G401.6 (cell line): ENCODE results near the gene MNX1.

Experiments
- FAIRE-seq: peaks from 2 replicates; lab custom pipeline; 2012; peaks lifted over from hg19 to GRCh38; lab: Jason Lieb, UNC

The MNX1 gene

GRCh38 chr7:157010588-157011332 is at the start of gene MNX1:
Gene MNX1 (minus strand): TSS chr7:157010663. CDS start chr7:157010350, 313 bp downstream.
- no peak for FAIRE-seq

GRCh38 chr7:157059534-157059933 is 49.1 kb upstream of the MNX1 start:
- FAIRE-seq, result no peak

GRCh38 chr7:157058701-157059100 is 48.2 kb upstream of the MNX1 start:
- no peak for FAIRE-seq

- FAIRE-seq, result no peak
Observed at GRCh38 chr7:157058068-157058467, 47.6 kb upstream of the MNX1 start.

- no peak for FAIRE-seq
Observed at GRCh38 chr7:157056957-157057902, 46.8 kb upstream of the MNX1 start.

GRCh38 chr7:157056246-157056645 is 45.8 kb upstream of the MNX1 start:
- no peak for FAIRE-seq

GRCh38 chr7:157054927-157055326 is 44.5 kb upstream of the MNX1 start:
- FAIRE-seq, result no peak

GRCh38 chr7:157053118-157053517 is 42.7 kb upstream of the MNX1 start:
- no peak for FAIRE-seq

GRCh38 chr7:157047148-157047547 is 36.7 kb upstream of the MNX1 start:
- FAIRE-seq, result no peak

- no peak for FAIRE-seq
Observed at GRCh38 chr7:157046681-157047080, 36.2 kb upstream of the MNX1 start.

GRCh38 chr7:157044943-157045660 is 34.6 kb upstream of the MNX1 start:
- no peak for FAIRE-seq

- no peak for FAIRE-seq
Observed at GRCh38 chr7:157044147-157044687, 33.8 kb upstream of the MNX1 start.

GRCh38 chr7:157043745-157044144 is 33.3 kb upstream of the MNX1 start:
- FAIRE-seq, result no peak

- no peak for FAIRE-seq
Observed at GRCh38 chr7:157041514-157042277, 31.2 kb upstream of the MNX1 start.

- FAIRE-seq, result no peak
Observed at GRCh38 chr7:157041004-157041403, 30.5 kb upstream of the MNX1 start.

GRCh38 chr7:157037635-157038034 is 27.2 kb upstream of the MNX1 start:
- no peak for FAIRE-seq

GRCh38 chr7:157037028-157037427 is 26.6 kb upstream of the MNX1 start:
- FAIRE-seq, result no peak

GRCh38 chr7:157035979-157036378 is 25.5 kb upstream of the MNX1 start:
- FAIRE-seq, result no peak

GRCh38 chr7:157035302-157035701 is 24.8 kb upstream of the MNX1 start:
- FAIRE-seq, result no peak

GRCh38 chr7:157033483-157034473 is 23.3 kb upstream of the MNX1 start:
- FAIRE-seq, result no peak
